Gastrocnemius medialis (tissue), 4 donors: Measurements from ENCODE around the gene KCNF1. TPM values are rescaled to one million over a fixed set of nuclear protein-coding genes. Genes with fewer than 3 reads are reported as not detected.

ENCODE experiments used
- ATAC-seq, 2 donors: fragments of 150-250 bp; one replicate each; pipeline ENCODE4 v1.9.1; 2016
- DNase-seq, 2 donors: peaks; one replicate each; pipeline ENCODE4 v3.0.0-alpha.2; 2019
- H3K27ac ChIP-seq, 4 donors: fragments of 200-600 bp; sonication (generic); 1 replicate in 1 of 4; 2 replicates in 3 of 4; pipeline ENCODE4 v1.5.1; 2016 to 2018; ENCODE audit warnings: mild to moderate bottlenecking in 2 of 4, moderate library complexity in 1 of 4
- H3K27me3 ChIP-seq, 3 donors: fragments of 200-600 bp; sonication (generic) in 2 of 3; 1 replicate in 1 of 3; 2 replicates in 2 of 3; pipeline versions ENCODE4 v1.5.1 to v1.6.0; 2016 to 2019; ENCODE audit warnings: mild to moderate bottlenecking in 1 of 3, moderate library complexity in 1 of 3
- H3K36me3 ChIP-seq, 2 donors: fragments of 200-600 bp; sonication (generic) in 1 of 2; one replicate each; pipeline ENCODE4 v1.5.1; 2017 to 2018
- H3K4me1 ChIP-seq, 2 donors: fragments of 200-600 bp; sonication (generic) in 1 of 2; one replicate each; pipeline ENCODE4 v1.5.1; 2016 to 2017; ENCODE audit warnings: mild to moderate bottlenecking in 2 of 2
- H3K4me3 ChIP-seq, 4 donors: fragments of 200-600 bp; sonication (generic) in 3 of 4; 1 replicate in 1 of 4; 2 replicates in 3 of 4; pipeline ENCODE4 v1.5.1; 2016 to 2019; ENCODE audit warnings: mild to moderate bottlenecking in 2 of 4
- H3K9me3 ChIP-seq, 3 donors: fragments of 200-600 bp; sonication (generic) in 2 of 3; 1 replicate in 1 of 3; 2 replicates in 2 of 3; pipeline ENCODE4 v1.5.1; 2016 to 2019
- POLR2A ChIP-seq, 2 donors: fragments of 450-650 bp; IDR thresholded peaks; one replicate each; pipeline ENCODE4 v1.6.1; 2017; ENCODE audit warnings: antibody characterized with exemption in 2 of 2, mild to moderate bottlenecking in 2 of 2, moderate library complexity in 2 of 2
- in situ Hi-C, 4 donors: fragments of 200-750 bp; cut with MboI; loops; one replicate each; pipeline versions ENCODE4 v1.15.0 to v1.8.0; 2017; ENCODE audit warnings: low sequenced_read_pairs in 4 of 4
- intact Hi-C: fragments of 100-400 bp; cut with DNase I; formaldehyde crosslinking; loops from one replicate; pipeline ENCODE4 v1.15.1; 2023; ENCODE audit warnings: low total_unique reads
- total RNA-seq, 4 donors: library from RNA; depleted of rRNA; stranded (reverse); fragments of >200 nt; gene quantifications; one replicate each; pipeline versions ENCODE4 v1.1.0 to v1.2.3, GENCODE V29; 2016
- TF ChIP-seq, protein P1 (sequence below), 5 experiments: fragments of 450-650 bp in 3 of 5; fragments of 200-600 bp in 2 of 5; sonication (generic) in 2 of 5; IDR thresholded peaks in 4 of 5; conservative IDR thresholded peaks in 1 of 5; 1 replicate in 4 of 5; 2 replicates in 1 of 5; pipeline ENCODE4 v1.5.1; 2016 to 2019; ENCODE audit warnings: antibody characterized with exemption in 5 of 5, mild to moderate bottlenecking in 3 of 5, moderate library complexity in 3 of 5

The KCNF1 gene
- total RNA-seq, 4 donors from 2014 or later, result not detected

DNA sequence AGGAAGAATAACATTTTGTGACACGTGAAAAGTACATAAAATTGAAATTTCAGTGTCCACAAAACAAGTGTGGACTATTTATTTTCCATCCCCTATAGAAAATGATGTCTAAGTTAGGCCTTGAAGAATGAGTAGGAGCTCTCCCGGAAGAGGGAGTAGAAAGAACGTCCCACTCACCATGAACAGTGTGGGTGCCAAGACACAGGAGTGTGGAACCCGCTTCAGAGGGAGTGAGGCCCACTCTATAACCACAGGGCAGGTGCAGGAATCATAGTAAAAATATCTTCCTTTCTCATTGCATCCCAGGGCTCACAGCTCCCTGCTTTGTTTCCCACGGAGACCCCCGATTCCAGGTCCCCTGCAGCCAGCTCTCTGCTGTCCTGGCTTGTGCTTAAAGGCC, 5.2 kb downstream of the KCNF1 start:
- no peak for ATAC-seq
- Histone ChIP-seq H3K27me3 (peaks cover 12 to 17% (median 17%) of the 10 kb centered on the region in 3 donors), H3K36me3 (no peaks in the 10 kb centered on the region), H3K4me1 (no peaks in the 10 kb centered on the region), H3K4me3 (no peak overlapping the region), H3K27ac (no peak overlapping the region), H3K9me3 (no peaks in the 10 kb centered on the region)
- DNase-seq, result no peak
- in situ Hi-C loops, result no loop called here
- intact Hi-C loops, result no loop called here
- TF ChIP-seq POLR2A (IDR thresholded peaks at IDR 0.05), result no peak
- TF ChIP-seq, protein P1, sequence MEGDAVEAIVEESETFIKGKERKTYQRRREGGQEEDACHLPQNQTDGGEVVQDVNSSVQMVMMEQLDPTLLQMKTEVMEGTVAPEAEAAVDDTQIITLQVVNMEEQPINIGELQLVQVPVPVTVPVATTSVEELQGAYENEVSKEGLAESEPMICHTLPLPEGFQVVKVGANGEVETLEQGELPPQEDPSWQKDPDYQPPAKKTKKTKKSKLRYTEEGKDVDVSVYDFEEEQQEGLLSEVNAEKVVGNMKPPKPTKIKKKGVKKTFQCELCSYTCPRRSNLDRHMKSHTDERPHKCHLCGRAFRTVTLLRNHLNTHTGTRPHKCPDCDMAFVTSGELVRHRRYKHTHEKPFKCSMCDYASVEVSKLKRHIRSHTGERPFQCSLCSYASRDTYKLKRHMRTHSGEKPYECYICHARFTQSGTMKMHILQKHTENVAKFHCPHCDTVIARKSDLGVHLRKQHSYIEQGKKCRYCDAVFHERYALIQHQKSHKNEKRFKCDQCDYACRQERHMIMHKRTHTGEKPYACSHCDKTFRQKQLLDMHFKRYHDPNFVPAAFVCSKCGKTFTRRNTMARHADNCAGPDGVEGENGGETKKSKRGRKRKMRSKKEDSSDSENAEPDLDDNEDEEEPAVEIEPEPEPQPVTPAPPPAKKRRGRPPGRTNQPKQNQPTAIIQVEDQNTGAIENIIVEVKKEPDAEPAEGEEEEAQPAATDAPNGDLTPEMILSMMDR (IDR thresholded peaks at IDR 0.05 in 4 of 5, conservative IDR thresholded peaks at IDR 0.05 in 1 of 5), result no peak

DNA sequence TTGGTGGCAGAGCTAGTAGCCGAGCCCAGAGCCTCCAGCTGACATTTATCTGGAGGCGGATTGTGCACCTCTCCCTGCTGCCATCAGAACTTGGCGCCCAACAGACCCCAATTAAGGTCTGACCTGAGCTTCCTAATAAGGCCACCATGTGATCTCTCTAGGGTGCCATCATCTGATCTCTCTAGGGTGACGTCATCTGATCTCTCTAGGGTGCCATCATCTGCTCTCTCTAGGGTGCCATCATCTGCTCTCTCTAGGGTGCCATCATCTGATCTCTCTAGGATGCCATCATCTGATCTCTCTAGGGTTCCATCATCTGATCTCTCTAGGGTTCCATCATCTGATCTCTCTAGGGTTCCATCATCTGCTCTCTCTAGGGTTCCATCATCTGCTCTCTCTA, 6.2 kb downstream of the KCNF1 start:
- H3K4me1 ChIP-seq, result no peaks in the 10 kb centered on the region
- no peak overlapping the region for H3K27ac ChIP-seq
- H3K4me3 ChIP-seq, result no peak overlapping the region
- no peaks in the 10 kb centered on the region for H3K9me3 ChIP-seq
- DNase-seq (no peak), ATAC-seq (no peak)
- peaks cover 6 to 10% (median 9%) of the 10 kb centered on the region in 3 donors for H3K27me3 ChIP-seq
- in situ Hi-C loops, result no loop called here
- TF ChIP-seq POLR2A (IDR thresholded peaks at IDR 0.05), result no peak
- TF ChIP-seq, protein P1 (IDR thresholded peaks at IDR 0.05 in 4 of 5, conservative IDR thresholded peaks at IDR 0.05 in 1 of 5), result no peak
- no peaks in the 10 kb centered on the region for H3K36me3 ChIP-seq
- intact Hi-C loops, result no loop called here

DNA sequence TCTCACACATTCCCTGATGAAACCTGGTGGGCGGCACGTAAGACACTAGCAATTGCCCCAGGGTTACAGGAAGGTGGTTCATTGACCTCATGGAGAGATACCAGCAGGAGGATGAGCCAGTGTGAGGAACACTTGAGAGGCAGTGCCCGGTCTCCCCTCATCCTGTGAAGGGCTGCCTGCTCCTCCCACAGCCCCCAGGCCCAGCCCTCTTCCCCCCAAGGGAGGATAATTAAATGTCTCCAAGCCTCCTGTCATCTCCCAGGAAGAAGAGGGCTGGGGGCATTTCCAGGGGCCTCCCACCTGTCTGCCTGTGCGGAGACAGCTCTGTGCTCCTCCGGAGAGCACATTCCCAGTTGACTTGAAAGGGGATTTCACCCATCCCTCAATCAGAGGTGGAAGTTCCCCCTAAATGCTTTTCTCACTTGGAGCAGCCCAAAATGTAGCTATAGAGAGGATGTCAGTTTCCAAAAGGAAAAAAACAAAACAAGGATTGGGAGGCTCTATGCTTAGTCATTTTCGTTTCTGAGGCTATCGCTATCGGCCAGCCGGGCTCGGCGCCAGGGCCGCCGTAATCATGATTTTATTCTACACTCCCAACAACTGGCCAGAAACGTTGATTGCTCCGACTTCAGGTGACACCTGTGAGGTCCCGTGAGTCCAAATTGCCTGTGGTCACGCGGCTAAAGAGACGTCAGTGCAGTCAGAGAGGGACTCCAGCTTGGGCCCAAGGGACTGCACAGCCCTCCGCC, 7.1 kb downstream of the KCNF1 start:
- DNase-seq (no peak), ATAC-seq (no peak)
- intact Hi-C loops, result no loop called here

DNA sequence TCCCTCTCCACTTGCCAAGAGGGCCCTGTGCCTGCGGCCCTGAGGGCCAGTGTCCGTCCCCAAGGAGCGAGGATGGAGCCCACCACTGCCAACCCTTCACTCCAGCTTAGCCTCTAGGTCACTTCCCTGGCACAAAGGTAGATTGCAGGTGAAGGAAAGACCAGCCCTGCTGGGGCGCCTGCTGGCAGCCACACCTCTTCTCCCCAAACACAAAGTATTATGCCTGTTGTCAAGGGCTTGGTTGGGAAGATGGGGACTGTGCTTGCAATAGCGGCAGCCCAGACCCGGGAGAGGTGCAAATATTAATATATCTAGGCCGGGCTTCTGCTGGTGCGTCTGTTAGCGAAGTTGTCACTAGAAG, 7.7 kb downstream of the KCNF1 start:
- TF ChIP-seq, protein P1 (IDR thresholded peaks at IDR 0.05 in 4 of 5, conservative IDR thresholded peaks at IDR 0.05 in 1 of 5), result no peak
- no peak for TF ChIP-seq POLR2A (IDR thresholded peaks at IDR 0.05)
- Histone ChIP-seq H3K4me3 (no peak overlapping the region), H3K9me3 (no peaks in the 10 kb centered on the region), H3K27me3 (peaks cover 0 to under 1% (median 0%) of the 10 kb centered on the region in 3 donors), H3K36me3 (no peaks in the 10 kb centered on the region), H3K4me1 (no peaks in the 10 kb centered on the region), H3K27ac (no peak overlapping the region)
- ATAC-seq (no peak), DNase-seq (no peak)
- in situ Hi-C loops (no loop called here), intact Hi-C loops (no loop called here)

More for the DNA sequence above, 7.1 kb downstream of the KCNF1 start:
- in situ Hi-C loops, result no loop called here
- H3K27me3 ChIP-seq, result peaks cover 0 to 5% (median under 1%) of the 10 kb centered on the region in 3 donors
- no peaks in the 10 kb centered on the region for H3K36me3 ChIP-seq
- no peak overlapping the region for H3K27ac ChIP-seq
- no peaks in the 10 kb centered on the region for H3K9me3 ChIP-seq
- H3K4me3 ChIP-seq, result no peak overlapping the region
- no peaks in the 10 kb centered on the region for H3K4me1 ChIP-seq
- TF ChIP-seq POLR2A (IDR thresholded peaks at IDR 0.05), result no peak
- TF ChIP-seq, protein P1 (IDR thresholded peaks at IDR 0.05 in 4 of 5, conservative IDR thresholded peaks at IDR 0.05 in 1 of 5), result no peak
